Activated CD8-positive, alpha-beta memory T cell treated with anti-CD3 and anti-CD28 coated beads, Interleukin-2, amount 10 ng/mL, durations not matched to agents 7 days and 5 days (primary cell): ENCODE measurements around the gene KDM2A. TPM values are rescaled to one million over a fixed set of nuclear protein-coding genes. Genes with fewer than 3 reads are reported as not detected.

ENCODE experiments used
- ATAC-seq: fragments of 150-1000 bp; cut with Tn5 transposase; one replicate; pipeline ENCODE4 v1.10.0; 2021; ENCODE audit warnings: moderate library complexity
- CTCF ChIA-PET: fragments of 350-600 bp; sonication (Branson Sonifier 250); formaldehyde crosslinking; loops from one replicate; lab custom pipeline; 2021; ENCODE audit warnings: antibody characterized with exemption; lab: Charles Lee
- DNase-seq: peaks from one replicate; pipeline ENCODE4 v3.0.0-alpha.2; 2020
- H3K27ac Mint-ChIP-seq: one replicate; pipeline ENCODE4 v1.8.0; 2021; ENCODE audit warnings: mild to moderate bottlenecking, mixed read lengths
- H3K27me3 Mint-ChIP-seq: one replicate; pipeline ENCODE4 v1.8.0; 2021; ENCODE audit warnings: mixed read lengths
- H3K36me3 Mint-ChIP-seq: one replicate; pipeline ENCODE4 v1.8.0; 2021; ENCODE audit warnings: mild to moderate bottlenecking, mixed read lengths
- H3K4me1 Mint-ChIP-seq: one replicate; pipeline ENCODE4 v1.8.0; 2021; ENCODE audit warnings: mixed read lengths
- H3K4me3 Mint-ChIP-seq: one replicate; pipeline ENCODE4 v1.8.0; 2021; ENCODE audit warnings: mild to moderate bottlenecking, moderate library complexity, mixed read lengths
- H3K9me3 Mint-ChIP-seq: one replicate; pipeline ENCODE4 v1.8.0; 2022; ENCODE audit warnings: low read depth, mixed read lengths
- total RNA-seq, 2 experiments: library from RNA; stranded (reverse); gene quantifications; one replicate each; pipeline ENCODE4 v1.2.3, GENCODE V29; 2021

KDM2A gene
- 100 to 1,000 TPM in 1 of 2 experiments, 10 to 100 TPM in 1; 93.6 to 116 TPM for total RNA-seq

DNA sequence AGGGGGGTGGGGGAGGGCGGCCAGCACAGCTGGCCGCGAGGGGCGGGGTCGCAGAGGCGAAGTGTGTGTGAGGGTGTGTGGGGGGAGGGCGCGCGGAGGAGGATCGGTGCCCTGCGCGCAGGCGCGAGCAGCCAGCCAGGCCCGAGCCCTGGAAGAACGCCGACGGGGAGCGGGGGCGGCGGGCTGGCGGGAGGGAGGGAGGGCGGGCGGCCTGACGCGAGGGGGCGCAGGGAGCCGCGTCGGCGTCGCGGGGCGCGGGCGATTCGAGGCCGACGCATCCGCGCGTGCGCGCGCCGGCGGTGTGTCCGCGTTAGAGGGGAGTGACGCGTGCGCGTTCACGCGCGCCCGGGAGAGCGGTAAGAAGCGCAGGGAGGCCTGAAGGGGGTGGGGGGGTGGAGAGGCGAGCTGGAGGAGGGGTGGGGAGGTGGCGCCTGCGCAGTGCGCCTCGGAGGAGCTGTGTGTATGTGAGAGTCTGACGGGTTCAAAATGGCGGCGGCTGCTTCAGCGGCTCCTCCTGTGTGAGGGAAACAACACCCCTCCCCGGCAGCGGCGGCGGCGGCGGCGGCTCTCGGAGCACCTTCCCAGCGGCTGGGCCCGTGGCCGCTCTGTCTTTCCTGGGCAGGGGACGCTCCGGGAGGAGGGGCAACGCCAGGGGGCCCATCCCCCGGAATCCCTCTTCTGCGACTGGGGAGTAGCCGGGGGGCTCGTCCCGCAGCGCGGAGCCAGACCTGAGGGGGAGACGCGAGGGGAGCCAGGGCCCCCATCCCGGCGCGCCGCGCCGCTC lies at the start of gene KDM2A:
KDM2A (plus strand) TSS at position 463 of the 784 bp plus-strand sequence. CDS start 2,054 bp downstream, outside the sequence.
- H3K9me3 Mint-ChIP-seq, result no peaks in the 10 kb centered on the region
- CTCF ChIA-PET, result interaction anchor here (0.7 to 1.4 kb wide), 6 partner anchors 9 to 440 kb away, joined by 3 to 5 read pairs (median 3); no protein-coding TSS in a partner anchor
- H3K27ac Mint-ChIP-seq, result peak within 1 kb of the TSS; percentile 91
- H3K4me1 Mint-ChIP-seq, result peaks cover 33% of the 10 kb centered on the region
- peaks cover 29% of the 10 kb centered on the region for H3K36me3 Mint-ChIP-seq
- peaks cover 2% of the 10 kb centered on the region for H3K27me3 Mint-ChIP-seq
- H3K4me3 Mint-ChIP-seq, result peak within 1 kb of the TSS; percentile 94
- peak; percentile 99 for DNase-seq
- ATAC-seq, result peak; percentile 82

DNA sequence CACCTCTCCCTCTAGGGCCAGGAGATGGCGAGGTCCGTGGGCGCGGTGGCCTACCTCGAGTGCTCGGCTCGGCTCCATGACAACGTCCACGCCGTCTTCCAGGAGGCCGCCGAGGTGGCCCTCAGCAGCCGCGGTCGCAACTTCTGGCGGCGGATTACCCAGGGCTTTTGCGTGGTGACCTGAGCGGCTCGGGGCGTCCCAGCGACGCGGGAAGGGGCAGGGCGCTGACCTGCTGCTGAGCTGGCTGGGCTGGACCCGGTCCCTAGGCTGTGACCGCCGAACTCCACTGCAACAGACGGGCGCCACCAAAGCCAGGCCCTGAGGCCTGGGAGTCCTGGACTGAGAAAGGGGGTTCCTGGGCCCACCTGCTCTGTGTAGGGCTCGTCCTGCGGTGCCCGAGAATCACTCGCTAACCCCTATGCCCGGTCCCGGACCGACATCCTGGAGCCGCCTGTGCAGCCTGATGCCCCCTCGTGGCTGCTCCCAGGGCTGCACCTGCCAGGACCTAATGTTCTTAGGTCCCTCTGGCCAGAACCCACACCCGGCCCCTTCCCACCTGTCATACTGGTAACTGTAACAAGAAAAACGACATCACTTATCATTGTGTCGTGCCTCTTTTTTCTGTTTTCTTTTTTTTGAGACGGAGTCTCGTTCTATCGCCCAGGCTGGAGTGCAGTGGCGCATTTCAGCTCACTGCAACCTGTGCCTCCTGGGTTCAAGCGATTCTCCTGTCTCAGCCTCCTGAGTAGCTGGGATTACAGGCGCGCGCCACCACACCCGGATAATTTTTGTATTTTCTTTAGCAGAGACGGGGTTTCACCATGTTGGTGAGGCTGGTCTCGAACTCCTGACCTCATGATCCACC lies 47.4 kb upstream of the KDM2A start:
- no peaks in the 10 kb centered on the region for H3K9me3 Mint-ChIP-seq
- peak; percentile 85 for DNase-seq
- ATAC-seq, result peak; percentile 95
- H3K4me1 Mint-ChIP-seq, result no peaks in the 10 kb centered on the region
- CTCF ChIA-PET, result interaction anchor here (1.1 to 4.5 kb wide), 13 partner anchors 11 to 700 kb away, joined by 3 to 41 read pairs (median 3); partner anchors contain the start of gene SLC29A2
- no peak overlapping the region for H3K27ac Mint-ChIP-seq
- H3K4me3 Mint-ChIP-seq, result no peak overlapping the region
- no peaks in the 10 kb centered on the region for H3K27me3 Mint-ChIP-seq
- H3K36me3 Mint-ChIP-seq, result no peaks in the 10 kb centered on the region

DNA sequence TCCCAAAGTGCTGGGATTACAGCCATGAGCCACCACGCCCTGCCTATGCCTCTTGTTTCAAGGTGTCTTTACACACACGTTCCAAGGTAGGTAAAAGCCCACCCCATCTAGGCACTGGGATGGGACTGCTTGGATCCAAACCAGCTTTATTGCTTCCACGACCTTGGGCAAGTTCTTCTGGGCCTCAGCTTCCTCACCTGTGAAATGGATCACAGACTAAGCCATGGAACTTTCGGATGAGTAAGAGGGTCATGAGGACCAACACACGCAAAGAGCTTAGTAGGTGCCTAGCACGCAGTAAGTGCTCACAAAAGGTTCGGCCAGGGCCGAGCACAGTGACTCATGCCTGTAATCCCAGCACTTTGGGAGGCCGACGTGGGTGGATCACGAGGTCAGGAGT lies 46.8 kb upstream of the KDM2A start:
- no peaks in the 10 kb centered on the region for H3K27me3 Mint-ChIP-seq
- CTCF ChIA-PET, result interaction anchor here (0.7 to 4.5 kb wide), 14 partner anchors 10 to 700 kb away, joined by 3 to 41 read pairs (median 3); partner anchors contain the start of gene SLC29A2

DNA sequence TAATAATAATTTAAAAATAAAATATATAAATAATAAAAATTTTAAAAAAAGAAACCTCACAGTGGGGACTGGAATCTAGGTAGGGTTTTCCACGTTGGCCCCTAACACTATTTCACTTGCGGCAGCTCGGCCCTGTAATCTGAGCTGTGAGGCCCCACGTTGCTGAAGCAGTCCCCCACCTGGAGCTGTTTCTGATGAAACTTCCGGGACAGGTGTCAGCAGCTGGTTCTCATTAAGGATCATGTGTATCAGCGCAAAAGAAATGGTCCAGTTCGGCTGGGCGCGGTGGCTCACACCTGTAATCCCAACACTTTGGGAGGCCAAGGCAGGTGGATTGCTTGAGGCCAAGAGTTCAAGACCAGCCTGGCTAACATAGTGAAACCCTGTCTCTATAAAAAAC lies 45.2 kb upstream of the KDM2A start:
- no peaks in the 10 kb centered on the region for H3K36me3 Mint-ChIP-seq
- DNase-seq (no peak), ATAC-seq (no peak)
- CTCF ChIA-PET, result interaction anchor here (1.2 to 4.5 kb wide), 3 partner anchors 9 to 182 kb away, joined by 3 to 41 read pairs (median 18); no protein-coding TSS in a partner anchor
- no peaks in the 10 kb centered on the region for H3K27me3 Mint-ChIP-seq
- H3K4me1 Mint-ChIP-seq, result peaks cover 5% of the 10 kb centered on the region
- no peak overlapping the region for H3K4me3 Mint-ChIP-seq
- no peak overlapping the region for H3K27ac Mint-ChIP-seq
- H3K9me3 Mint-ChIP-seq, result no peaks in the 10 kb centered on the region

More for the DNA sequence above, 46.8 kb upstream of the KDM2A start:
- Mint-ChIP-seq H3K4me3 (no peak overlapping the region), H3K36me3 (no peaks in the 10 kb centered on the region), H3K4me1 (no peaks in the 10 kb centered on the region), H3K9me3 (no peaks in the 10 kb centered on the region), H3K27ac (no peak overlapping the region)
- DNase-seq (no peak), ATAC-seq (no peak)

DNA sequence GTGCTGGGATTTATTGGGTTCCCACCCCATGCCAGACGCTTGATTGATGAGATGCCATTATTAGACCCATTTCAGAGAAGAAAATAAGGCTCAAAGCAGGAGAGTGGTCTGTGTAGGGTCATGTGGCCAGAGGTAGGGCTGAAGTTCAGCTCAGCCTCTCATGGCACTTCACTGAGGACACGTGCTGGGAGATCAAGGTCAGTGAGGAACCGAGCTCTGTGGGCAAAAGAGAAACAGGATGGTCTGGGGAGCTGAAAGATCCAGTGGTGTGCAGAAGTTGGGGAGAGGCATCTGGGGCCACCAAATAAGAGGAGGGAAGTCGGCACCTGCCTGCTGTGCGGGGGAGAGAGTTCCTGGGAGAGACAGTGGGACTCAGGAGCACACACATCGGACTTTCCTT lies 42.9 kb upstream of the KDM2A start:
- Mint-ChIP-seq H3K27me3 (no peaks in the 10 kb centered on the region), H3K27ac (no peak overlapping the region), H3K9me3 (no peaks in the 10 kb centered on the region), H3K36me3 (no peaks in the 10 kb centered on the region), H3K4me3 (no peak overlapping the region), H3K4me1 (peaks cover 10% of the 10 kb centered on the region)
- CTCF ChIA-PET, result interaction anchor here (1.6 kb wide), 2 partner anchors 22 to 24 kb away, joined by 5 read pairs; no protein-coding TSS in a partner anchor
- ATAC-seq (no peak), DNase-seq (no peak)

DNA sequence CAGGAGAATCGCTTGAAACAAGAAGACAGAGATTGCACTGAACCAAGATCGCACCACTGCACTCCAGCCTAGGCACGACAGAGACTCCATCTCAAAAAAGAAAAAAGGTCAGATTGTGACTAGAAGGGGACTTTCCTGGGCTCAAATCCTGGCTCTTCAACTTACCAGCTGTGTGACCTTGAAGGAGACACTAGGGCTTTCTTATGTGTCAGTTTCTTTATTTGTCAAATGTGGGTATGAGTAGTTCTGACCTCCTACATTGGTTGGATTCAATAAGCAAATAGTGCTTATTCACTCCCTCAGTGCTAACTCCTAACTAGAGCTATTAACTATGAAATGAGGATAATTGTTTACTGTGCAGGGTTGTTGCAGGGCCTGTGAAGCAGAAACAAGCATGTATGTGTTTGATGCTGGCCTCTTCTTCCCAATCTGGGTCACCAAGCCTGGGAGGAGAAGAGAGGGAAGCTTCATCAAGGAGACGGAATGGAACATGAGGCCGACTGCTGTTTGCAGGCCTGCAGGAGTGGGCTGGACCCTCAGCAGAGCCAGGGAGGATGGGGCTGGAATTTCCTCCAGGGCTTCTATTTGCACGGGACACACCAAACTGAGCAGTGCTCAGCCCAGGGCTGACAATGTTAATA lies 39.9 kb upstream of the KDM2A start:
- H3K36me3 Mint-ChIP-seq, result no peaks in the 10 kb centered on the region
- CTCF ChIA-PET, result no interaction called here
- ATAC-seq (no peak), DNase-seq (no peak)
- H3K27me3 Mint-ChIP-seq, result no peaks in the 10 kb centered on the region
- H3K9me3 Mint-ChIP-seq, result no peaks in the 10 kb centered on the region
- H3K4me3 Mint-ChIP-seq, result no peak overlapping the region
- H3K4me1 Mint-ChIP-seq, result peaks cover 21% of the 10 kb centered on the region
- no peak overlapping the region for H3K27ac Mint-ChIP-seq

DNA sequence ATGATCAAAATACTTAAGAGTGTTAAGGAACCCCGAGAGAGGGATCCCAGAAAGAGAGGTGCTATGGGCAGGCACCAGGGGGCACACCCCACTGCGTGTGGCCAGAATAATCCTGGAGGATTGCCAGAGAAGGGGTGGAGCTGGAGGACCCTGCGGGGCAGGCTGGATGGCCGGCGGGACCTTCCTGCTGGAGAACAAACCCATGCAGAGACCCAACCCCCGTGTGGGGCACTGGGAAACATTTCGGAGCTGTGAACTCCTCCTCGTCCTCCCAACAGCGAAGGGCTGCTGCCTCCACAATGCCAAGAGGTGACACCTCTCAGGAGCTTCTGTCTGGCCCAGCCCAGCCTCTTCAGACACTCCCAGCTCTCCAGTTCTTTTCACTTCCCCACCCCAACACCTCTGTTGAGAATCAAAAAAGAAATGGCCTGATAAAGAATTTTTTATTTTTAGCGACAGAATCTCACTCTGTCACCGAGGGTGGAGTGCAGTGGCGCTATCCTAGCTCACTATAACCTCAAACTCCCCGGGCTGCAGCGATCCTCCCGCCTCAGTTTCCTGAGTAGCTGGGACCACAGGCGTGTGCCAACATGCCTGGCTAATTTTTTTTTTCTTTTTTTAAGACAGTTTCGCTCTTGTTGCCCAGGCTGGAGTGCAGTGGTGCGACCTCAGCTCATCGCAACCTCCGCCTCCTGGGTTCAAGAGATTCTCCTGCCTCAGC lies 36.8 kb upstream of the KDM2A start:
- DNase-seq (no peak), ATAC-seq (no peak)
- Mint-ChIP-seq H3K4me3 (no peak overlapping the region), H3K27me3 (no peaks in the 10 kb centered on the region), H3K9me3 (no peaks in the 10 kb centered on the region), H3K27ac (no peak overlapping the region), H3K4me1 (peaks cover 21% of the 10 kb centered on the region), H3K36me3 (no peaks in the 10 kb centered on the region)
- CTCF ChIA-PET, result interaction anchor here (0.7 to 3.5 kb wide), 15 partner anchors 9 to 301 kb away, joined by 3 to 18 read pairs (median 4); no protein-coding TSS in a partner anchor

DNA sequence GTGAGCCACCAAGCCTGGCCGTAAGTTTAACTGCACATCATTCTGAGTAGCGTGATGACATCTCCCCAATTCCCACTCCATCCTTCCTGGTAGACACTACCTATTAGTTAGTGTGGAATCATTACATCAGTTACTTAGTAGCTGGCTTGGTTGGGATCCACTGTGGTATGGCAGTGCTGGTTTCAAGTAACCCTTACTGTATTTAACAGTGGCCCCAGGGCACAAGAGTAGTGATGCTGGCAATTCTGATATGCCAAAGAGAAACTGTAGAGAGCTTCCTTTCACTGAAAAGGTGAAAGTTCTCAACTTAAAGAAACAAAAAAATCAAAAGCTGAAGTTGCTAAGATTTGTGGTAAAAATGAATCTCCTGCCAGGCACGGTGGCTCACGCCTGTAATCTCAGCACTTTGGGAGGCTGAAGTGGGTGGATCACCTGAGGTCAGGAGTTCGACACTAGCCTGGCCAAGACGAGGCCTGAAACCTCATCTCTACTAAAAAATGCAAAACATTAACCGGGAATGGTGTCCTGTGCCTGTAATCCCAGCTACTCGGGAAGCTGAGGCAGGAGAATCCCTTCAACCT lies 35.2 kb upstream of the KDM2A start:
- Mint-ChIP-seq H3K4me3 (no peak overlapping the region), H3K27ac (no peak overlapping the region), H3K9me3 (no peaks in the 10 kb centered on the region), H3K4me1 (peaks cover 17% of the 10 kb centered on the region), H3K36me3 (no peaks in the 10 kb centered on the region), H3K27me3 (no peaks in the 10 kb centered on the region)
- CTCF ChIA-PET, result interaction anchor here (0.6 to 3.5 kb wide), 5 partner anchors 11 to 298 kb away, joined by 3 to 18 read pairs (median 4); no protein-coding TSS in a partner anchor
- no peak for DNase-seq
- no peak for ATAC-seq

DNA sequence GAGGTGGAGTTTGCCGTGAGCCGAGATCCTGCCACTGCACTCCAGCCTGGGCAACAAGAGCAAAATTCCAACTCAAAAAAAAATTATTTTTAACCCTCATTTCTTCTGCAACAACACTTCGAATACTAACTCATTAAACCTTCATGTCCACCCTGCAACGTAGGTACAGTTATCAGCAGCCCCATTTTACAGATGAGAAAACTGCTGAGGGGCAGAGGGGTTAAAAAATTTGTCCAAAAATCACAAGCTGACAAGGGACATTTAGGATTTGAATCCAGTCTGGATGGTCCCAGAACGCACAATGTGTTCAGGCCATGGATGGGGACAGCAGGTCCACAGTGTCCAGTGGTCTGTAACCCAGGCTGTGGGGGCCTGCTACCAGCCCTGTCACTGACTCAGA lies 33.4 kb upstream of the KDM2A start:
- no peak overlapping the region for H3K27ac Mint-ChIP-seq
- no peak for DNase-seq
- H3K4me3 Mint-ChIP-seq, result no peak overlapping the region
- CTCF ChIA-PET, result interaction anchor here (0.9 kb wide), 1 partner anchor 176 kb away, joined by 3 read pairs; no protein-coding TSS in a partner anchor
- H3K27me3 Mint-ChIP-seq, result no peaks in the 10 kb centered on the region
- H3K9me3 Mint-ChIP-seq, result no peaks in the 10 kb centered on the region
- peaks cover 12% of the 10 kb centered on the region for H3K4me1 Mint-ChIP-seq
- ATAC-seq, result no peak
- no peaks in the 10 kb centered on the region for H3K36me3 Mint-ChIP-seq

DNA sequence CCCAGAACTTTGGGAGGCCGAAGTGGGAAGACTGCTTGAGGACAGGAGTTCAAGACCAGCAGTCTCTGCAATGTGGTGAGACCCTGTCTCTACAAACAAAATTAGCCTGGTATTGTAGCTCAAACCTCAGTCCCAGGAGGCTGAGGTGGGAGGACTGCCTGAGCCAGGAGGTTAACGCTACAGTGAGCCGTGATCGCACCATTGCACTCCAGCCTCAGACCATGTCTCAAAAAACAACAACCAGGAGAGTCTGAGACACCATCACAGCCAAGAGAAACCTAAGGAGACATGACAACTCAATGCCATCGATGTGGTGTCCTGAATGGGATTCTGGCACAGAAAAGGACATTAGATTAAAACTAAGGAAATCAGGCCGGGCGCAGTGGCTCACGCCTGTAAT lies 28.3 kb upstream of the KDM2A start:
- no peaks in the 10 kb centered on the region for H3K36me3 Mint-ChIP-seq
- ATAC-seq (no peak), DNase-seq (no peak)
- no peaks in the 10 kb centered on the region for H3K9me3 Mint-ChIP-seq
- no peak overlapping the region for H3K4me3 Mint-ChIP-seq
- CTCF ChIA-PET, result no interaction called here
- H3K4me1 Mint-ChIP-seq, result no peaks in the 10 kb centered on the region
- no peak overlapping the region for H3K27ac Mint-ChIP-seq
- no peaks in the 10 kb centered on the region for H3K27me3 Mint-ChIP-seq

DNA sequence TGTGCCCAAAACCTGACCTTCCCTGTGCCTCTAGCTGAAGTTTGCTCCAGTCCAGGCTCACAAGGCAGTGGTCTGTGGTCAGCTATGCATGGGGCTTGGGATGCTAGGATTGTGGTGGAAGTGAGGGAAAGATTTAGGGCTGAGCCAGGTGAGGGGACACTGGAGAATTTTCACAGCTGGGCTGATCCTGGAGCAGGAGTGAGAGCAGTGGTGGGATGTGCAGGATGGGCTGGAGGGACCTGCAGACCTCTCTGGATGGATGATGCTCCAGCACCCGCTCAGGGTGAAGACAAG lies 23.9 kb upstream of the KDM2A start:
- Mint-ChIP-seq H3K27me3 (no peaks in the 10 kb centered on the region), H3K4me3 (no peak overlapping the region), H3K9me3 (no peaks in the 10 kb centered on the region), H3K4me1 (peaks cover 5% of the 10 kb centered on the region), H3K36me3 (no peaks in the 10 kb centered on the region), H3K27ac (no peak overlapping the region)
- DNase-seq (no peak), ATAC-seq (no peak)
- CTCF ChIA-PET, result interaction anchor here (1.1 to 2.6 kb wide), 6 partner anchors 13 to 73 kb away, joined by 3 to 12 read pairs (median 5); no protein-coding TSS in a partner anchor

DNA sequence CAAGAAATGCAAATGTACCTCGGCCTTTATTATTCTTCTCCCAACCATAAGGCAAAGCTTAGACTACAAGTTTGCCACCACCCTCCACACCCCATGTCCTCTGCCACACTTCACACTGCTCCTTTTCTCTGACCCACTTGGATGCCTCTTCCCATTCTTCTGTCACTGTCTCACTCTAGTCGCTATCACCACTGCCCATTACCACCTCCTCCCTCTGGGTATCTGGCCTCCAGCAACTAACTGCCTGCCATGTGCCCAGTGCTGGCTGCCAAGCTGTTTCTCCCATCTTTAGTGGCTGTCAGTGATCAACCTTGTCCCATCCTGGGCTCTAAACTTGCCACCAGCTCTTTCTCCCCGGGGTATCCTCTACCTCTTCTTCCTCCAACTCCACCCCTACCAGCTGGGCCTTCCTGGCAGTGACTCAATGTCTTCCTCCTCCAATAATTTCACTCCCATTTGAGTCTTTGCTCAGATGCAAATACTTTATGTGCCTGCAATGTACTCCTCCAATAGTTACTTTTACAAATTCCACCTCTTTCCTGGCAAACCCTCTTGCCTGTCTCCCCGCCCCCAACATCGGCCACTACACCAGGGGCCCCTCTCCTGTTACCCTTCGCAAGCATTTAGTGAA lies 20.1 kb upstream of the KDM2A start:
- H3K9me3 Mint-ChIP-seq, result no peaks in the 10 kb centered on the region
- CTCF ChIA-PET, result no interaction called here
- H3K4me3 Mint-ChIP-seq, result no peak overlapping the region
- H3K27ac Mint-ChIP-seq, result peak overlapping the region; percentile 24
- ATAC-seq, result no peak
- peaks cover 14% of the 10 kb centered on the region for H3K4me1 Mint-ChIP-seq
- no peaks in the 10 kb centered on the region for H3K36me3 Mint-ChIP-seq
- no peaks in the 10 kb centered on the region for H3K27me3 Mint-ChIP-seq
- DNase-seq, result no peak
